Measurements from ENCODE around the gene NDST4.

Gene NDST4

DNA sequence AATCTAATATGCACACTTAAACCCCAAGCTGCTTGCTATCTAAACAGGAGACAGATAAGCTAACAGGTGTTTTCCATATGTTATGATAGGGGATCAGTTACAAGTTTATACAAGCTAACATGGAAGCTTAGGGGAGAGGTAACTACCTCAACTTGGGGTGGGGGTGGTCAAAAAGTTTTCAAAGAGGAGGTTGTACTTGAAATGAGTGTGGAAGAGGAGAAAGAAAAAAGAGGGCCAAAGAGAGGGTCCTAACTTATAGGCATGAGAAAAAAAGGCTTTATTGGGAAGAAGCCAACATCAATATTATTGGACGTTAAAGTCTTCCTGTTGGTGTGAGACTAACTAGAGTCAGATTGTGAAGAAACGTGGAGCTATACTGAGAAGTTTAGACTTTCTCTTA lies 205.9 kb downstream of the NDST4 start:
- no peak for DNase-seq (ENCODE audit: low read depth in 2 of 2)

- DNase-seq (ENCODE audit: low read depth in 2 of 2), result no peak
These were observed 208.4 kb downstream of the NDST4 start for GRCh38 chr4:114905017-114905416.

GRCh38 chr4:114900934-114901333 lies 212.5 kb downstream of the NDST4 start:
- no peak for DNase-seq (ENCODE audit: low read depth in 2 of 2)

GRCh38 chr4:114890773-114891172 lies 222.6 kb downstream of the NDST4 start:
- DNase-seq (ENCODE audit: low read depth in 2 of 2), result no peak

GRCh38 chr4:114886761-114887160 lies 226.7 kb downstream of the NDST4 start:
- no peak for DNase-seq (ENCODE audit: low read depth in 2 of 2)

DNA sequence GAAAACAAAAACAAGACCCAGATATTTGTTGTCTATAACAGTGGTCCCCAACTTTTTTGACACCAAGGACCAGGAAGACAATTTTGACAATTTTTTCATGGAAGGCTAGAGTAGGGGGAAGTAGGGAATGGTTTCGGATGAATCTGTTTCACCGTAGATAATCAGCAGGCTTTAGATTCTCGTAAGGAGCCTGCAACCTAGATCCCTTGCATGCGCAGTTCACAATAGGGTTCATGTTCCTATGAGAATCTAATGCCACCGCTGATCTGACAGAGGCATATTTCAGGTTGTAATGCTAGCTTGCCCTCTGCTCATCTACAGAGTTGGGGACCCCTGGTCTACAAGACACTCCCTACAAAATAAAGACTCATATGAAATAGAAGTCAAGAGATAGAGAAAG lies 229.8 kb downstream of the NDST4 start:
- DNase-seq (ENCODE audit: low read depth in 2 of 2), result no peak

GRCh38 chr4:114879916-114880669 lies 233.3 kb downstream of the NDST4 start:
- no peak for DNase-seq (ENCODE audit: low read depth in 2 of 2)

GRCh38 chr4:114875630-114876029 lies 237.8 kb downstream of the NDST4 start:
- DNase-seq (ENCODE audit: low read depth in 2 of 2), result no peak

DNA sequence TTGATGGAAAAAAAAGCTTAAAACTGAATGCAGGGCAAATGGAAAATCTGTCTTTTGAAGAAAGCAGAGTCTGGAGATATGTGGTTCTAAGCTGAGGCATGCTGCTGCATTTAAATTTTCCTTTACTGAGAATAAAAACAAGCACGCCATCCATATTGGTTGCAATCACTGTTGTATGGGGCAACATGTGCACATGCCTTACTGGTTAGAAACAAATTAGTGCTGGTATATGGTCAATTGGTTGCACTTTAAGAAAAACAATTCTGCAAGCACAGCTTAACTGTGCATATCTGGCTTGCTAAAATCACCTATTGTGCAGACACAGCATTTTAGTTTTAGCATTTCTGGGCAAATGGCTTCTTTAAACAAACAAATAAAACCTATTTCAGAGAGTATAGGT lies 239.1 kb downstream of the NDST4 start:
- no peak for DNase-seq (ENCODE audit: low read depth in 2 of 2)

GRCh38 chr4:114870987-114871386 lies 242.4 kb downstream of the NDST4 start:
- DNase-seq (ENCODE audit: low read depth in 2 of 2), result no peak

GRCh38 chr4:114866901-114867670 lies 246.3 kb downstream of the NDST4 start:
- DNase-seq (ENCODE audit: low read depth in 2 of 2), result no peak

DNA sequence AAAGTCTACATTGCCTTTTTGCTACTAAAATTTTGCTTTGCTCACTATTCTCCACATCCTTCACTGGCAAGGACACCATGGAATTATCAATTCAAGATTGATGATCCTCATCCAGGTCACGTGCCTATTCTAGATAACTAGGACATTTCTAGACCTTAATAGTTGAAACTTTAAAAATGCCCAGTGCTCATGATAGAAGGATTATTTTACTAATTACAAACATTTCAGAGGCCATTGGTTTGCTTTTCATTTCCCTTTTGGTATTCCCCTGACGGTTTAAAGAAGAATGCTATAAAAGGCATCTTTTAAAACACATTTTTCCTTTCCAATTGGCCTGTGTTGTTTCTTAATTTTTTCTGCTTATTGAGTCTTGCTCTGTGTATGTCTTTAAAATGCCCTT lies 249.4 kb downstream of the NDST4 start:
- no peak for DNase-seq (ENCODE audit: low read depth in 2 of 2)

DNA sequence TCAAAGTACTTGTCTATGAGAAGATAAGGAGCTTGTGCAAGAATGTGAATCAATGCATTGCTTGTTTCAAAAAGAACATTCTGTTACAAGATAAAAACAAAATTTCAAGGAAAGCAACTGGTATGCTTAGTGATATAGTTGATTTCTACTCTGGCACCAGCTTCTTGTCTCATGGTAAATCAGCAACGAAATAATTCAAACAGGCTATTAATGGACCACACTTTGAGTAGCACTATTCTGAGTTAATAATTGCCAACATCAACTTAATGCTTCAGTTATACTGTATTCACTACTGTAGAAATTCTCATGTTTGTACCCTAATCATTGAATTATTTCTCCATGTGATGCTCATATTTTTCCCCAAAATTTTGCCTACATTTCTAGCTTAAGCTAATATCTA lies 252.6 kb downstream of the NDST4 start:
- DNase-seq (ENCODE audit: low read depth in 2 of 2), result no peak

GRCh38 chr4:114857831-114858230 lies 255.6 kb downstream of the NDST4 start:
- DNase-seq (ENCODE audit: low read depth in 2 of 2), result no peak

DNA sequence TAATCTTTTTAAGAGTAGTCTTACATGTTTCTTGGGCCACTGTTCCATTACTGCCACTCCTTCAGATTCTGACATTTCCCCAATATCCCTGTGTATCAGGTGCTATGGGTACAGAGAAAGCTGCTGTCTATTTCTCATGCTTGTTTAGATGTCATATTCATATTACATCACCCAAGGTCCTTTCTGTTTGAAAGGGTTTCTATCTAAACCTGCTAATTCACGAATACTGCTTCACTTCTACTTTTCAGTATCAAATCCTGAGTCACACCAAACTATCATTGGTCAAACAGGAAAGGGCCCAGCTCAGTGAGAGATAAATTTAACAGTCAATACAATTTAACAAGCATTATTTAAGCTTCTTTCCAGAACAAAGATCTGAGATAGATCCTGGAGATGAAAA lies 273.4 kb downstream of the NDST4 start:
- no peak for DNase-seq (ENCODE audit: low read depth in 2 of 2)

DNA sequence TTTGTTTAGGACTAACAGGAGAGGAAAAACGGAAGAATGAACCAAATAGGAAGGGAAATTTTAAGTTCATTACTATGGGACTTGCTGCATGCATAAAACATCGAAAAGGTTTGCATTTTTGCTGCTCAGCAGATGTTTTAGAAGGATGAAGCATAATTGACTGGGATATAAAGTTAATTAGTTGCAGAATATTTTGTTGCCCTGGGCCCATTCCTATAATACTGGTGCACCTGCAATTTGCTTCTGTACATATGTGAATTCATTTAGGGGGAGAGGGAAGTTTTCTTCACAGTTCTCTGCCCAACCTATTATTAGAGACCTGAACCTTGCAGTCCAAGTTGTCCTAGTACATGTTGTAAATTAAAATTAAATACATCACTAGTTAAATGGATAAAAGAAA lies 282.8 kb downstream of the NDST4 start:
- no peak for DNase-seq (ENCODE audit: low read depth in 2 of 2)

DNA sequence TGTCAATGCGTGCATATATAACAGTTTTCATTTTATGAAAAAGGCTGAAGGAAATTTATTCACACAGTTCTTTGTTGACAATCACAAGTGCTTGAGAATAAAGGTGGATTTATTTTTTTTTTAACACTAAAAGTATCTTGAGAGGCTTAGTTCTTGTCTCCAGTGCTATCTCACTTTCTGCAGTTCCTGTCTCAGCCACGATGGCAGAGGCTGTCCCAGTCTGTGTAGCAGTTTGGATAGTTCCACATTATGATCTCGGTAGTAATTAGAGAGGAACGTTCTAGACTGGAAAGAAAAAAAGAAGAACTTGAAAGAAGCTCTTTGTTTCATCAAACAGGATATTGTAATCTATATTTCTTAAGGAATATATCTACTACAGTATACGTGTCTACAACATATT lies 285.8 kb downstream of the NDST4 start:
- no peak for DNase-seq (ENCODE audit: low read depth in 2 of 2)

GRCh38 chr4:114815760-114816159 lies 297.7 kb downstream of the NDST4 start:
- no peak for DNase-seq (ENCODE audit: low read depth in 2 of 2)

DNA sequence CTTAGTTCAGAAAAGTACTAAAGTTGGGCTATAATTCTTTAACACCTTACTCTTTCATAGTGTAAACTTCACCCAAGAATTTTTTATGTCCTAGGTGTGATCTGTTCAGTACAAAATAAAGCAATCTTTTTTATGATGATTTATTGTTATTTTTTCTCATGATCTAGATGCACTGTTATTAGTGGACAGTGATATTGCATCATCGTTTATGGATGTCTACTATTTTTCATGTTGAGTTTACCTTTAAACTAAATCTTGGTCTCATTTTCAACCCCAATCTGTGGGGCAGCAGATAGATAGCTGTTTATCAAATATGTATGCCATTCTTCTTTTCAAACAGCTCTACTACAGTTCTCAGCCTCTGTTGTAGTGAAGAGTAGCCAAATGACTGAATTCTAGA lies 299.5 kb downstream of the NDST4 start:
- DNase-seq (ENCODE audit: low read depth in 2 of 2), result no peak

- DNase-seq (ENCODE audit: low read depth in 2 of 2), result no peak
These were observed 301.7 kb downstream of the NDST4 start for GRCh38 chr4:114811564-114812301.

DNA sequence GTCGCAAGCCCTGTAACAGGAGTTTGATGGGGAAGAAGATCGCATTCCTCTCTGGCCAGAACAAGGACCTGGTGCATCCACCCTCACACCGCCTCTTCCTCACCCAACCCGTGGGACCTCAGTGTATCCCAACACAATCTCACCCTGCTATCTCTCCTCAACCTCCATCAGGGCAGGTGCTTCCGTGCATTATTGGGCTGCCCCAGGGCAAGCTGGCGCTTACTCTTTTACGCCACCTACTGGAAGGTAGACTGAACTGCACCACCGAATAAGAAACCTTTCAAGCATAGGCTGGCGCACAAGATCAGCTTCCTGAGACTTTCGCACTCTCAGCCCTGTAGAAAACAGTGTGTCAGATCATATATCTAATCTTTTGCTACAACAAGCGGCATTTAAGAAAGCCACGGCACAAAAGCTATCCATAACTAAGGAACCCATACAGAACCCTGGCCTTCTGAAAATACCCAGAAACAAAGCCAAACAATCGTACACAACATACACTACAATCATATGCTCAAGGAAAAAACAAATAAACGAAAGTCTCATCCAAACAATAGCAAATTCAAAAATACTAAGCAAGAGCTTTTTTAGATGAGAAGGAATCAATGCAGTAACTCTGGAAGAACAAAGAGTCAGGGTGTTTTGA lies 305.5 kb downstream of the NDST4 start:
- peak in 1 of 2 donors; percentile 6 for DNase-seq (ENCODE audit: low read depth in 2 of 2)

DNA sequence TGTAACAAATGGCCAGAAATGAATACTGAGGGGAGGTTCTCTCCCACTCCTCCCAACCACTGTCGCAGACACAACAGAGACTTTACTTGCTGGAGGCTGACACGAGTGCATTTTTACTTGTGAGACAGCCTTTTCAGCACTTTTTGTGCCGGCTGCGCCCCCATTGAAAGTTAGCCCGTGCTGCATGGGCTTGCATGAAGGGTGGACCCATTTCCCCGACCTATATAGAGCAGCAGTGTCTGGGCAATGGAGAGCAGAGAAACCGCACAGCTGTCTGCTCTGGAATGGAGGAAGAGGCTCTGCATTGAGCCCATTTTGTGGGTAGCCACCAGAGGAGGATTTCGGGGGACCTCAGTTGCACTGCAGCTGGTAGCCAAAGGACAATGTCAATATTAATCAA lies 306.1 kb downstream of the NDST4 start:
- DNase-seq (ENCODE audit: low read depth in 2 of 2), result no peak

All from activated CD4-positive, alpha-beta T cell treated with anti-CD3 and anti-CD28 coated beads for 24 hours (primary cell).